ENCODE results near the gene GABARAP.

The GABARAP gene

DNA sequence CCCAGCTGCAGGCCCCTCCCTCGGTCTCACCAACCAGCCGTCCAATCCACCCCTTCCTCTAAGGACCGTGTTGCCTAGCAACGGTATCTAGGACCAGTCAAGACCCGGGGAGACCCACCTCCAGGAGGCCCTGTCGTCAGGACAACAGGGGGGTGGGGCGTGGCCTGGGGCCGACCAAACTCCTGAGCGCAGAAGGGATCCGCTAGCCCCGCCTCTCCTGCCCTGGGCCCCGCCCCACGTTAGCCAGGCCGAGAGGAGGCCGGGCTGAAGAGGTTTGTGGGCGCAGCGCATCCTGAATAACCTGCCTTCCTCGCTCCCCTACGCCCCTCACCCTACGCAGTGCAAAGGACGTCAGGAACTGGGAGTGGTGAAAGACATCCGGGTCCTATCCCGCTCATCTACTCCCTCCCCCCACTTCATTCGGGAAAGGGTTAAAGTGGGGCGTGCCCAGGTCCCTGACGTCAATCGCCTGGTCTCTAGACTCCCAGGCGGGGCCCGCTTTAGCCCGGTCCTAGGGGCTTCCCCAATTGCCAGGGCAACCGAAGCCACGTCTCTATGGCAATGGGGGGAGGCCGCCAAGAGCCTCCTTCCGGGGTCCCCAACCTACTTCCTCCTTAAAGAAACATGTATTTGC is 37.3 kb downstream of the GABARAP start:
- DNase-seq = peak; percentile 92

DNA sequence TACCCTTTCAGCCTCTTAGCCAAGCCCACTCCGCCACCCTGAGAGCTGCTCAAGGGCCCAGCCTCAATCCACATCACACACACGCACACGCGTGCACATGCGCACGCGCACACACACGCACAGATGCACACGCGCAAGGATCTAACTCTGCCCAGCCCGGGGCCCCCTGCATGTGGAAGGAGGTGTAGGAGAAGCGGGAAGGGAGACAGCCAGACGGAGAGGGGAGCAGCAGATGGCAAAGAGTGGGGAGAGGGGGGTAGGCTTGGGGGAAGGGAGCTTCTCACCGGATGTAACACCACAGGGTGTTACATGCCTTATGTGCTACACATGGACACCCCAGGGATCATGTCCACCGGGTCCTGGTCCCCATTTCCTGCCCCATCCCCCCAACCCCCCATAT is 37.9 kb downstream of the GABARAP start:
- no peak for DNase-seq

DNA sequence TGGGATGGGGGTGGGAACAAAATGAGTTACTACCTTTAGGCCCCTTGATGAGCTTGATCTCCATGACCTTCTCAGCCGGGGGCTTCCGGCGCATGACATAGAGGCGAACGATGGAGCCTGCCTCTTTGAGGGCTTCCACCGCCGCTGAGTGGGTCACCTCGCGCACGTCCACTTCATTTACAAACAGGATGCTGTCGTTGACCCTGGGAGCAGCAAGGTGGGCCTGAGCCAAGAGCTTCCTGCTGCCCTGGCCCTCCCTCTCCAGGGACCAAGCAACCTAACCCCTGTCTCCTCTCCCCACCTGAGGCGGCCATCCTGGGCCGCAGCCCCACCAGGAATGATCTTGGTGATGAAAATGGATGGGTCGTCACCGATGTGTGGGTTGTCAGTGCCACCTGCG is 38.9 kb downstream of the GABARAP start:
- no peak for DNase-seq

DNA sequence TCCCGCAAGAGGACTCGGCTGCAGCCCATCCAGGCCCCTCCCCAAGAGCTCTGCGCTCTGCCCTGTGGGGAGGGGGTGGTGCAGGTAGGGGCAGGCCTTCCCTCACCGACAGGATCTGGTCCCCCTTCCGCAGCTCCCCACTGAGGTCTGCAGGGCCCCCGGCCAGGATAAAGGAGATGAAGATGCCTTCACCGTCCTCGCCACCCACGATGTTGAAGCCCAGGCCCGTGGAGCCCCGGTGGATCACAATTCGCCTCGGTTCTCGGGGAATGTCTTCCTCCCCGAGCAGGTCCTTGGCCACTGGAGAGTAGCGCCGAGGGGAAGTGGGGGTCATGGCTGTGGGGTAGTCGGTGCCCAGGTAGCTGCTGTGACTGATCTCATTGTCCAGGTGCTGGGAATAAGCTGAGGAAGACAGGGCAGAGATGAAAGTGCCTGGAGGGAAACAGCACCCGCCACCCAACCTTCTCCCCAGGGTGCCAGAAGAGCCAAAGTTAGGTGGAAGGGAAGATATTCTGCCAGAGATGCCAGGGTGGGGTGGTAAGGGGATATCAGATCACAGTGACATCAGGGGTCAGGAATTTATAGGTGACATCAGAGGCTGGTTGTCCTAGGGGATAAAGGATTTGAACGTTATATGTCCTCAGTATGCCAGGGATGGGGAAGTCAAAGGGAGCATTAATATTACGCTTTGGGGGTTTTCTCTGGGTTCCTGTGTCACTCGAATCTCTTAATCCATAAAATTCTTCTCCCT is 45.4 kb downstream of the GABARAP start:
- no peak for DNase-seq

DNA sequence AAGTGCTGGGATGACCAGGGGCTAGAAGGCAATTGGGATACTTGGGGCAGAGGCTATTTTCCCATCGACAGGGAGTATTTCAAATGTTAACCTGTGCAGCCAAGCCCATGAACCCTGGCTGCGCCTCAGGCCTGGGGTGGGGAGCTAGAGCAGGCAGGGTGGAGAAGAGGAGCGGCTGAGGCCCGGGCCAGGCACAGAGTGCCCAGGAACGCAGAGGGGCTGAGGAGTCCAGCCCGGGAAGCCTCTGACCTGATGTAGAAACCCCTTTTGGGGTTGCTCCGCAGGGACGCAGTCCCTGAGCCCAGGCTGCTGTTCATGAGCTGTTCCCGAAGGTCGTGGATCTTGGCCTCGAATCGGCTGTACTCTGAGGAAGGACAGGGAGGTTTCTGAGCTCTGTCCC is 46.3 kb downstream of the GABARAP start:
- no peak for DNase-seq

DNA sequence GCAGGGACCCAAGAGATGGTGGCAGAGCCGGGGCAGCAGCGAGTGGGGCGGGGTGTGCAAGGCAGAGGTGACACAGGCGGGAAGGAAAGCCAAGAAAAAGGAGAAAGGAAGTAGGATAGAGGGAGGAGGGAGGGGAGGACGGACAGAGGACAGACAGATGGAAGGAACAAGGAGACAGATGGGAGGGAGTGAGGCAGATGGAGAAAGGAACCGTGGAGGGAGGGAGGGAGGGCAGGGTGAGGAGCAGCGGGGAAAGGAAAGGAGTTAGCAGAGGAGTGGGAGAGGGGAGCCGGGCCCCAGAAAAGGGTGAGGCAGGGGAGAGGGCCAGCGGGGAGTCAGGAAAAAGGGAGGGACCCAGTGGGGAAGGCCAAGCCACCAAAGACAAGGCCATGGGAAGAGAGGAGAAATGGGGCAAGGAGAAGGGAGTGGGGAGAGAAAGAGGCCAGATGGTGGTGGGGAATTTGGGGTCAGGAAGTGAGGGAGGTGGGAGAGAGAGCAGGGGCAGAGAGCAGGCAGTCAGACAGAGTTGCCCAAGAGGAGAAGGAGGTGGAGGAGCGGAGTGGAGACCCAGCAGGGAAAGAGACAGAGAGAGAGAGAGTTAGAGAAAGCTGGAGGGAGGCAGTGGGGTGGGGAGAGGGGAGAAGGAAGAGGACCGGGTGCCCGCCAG is 49.8 kb downstream of the GABARAP start:
- no peak for DNase-seq

DNA sequence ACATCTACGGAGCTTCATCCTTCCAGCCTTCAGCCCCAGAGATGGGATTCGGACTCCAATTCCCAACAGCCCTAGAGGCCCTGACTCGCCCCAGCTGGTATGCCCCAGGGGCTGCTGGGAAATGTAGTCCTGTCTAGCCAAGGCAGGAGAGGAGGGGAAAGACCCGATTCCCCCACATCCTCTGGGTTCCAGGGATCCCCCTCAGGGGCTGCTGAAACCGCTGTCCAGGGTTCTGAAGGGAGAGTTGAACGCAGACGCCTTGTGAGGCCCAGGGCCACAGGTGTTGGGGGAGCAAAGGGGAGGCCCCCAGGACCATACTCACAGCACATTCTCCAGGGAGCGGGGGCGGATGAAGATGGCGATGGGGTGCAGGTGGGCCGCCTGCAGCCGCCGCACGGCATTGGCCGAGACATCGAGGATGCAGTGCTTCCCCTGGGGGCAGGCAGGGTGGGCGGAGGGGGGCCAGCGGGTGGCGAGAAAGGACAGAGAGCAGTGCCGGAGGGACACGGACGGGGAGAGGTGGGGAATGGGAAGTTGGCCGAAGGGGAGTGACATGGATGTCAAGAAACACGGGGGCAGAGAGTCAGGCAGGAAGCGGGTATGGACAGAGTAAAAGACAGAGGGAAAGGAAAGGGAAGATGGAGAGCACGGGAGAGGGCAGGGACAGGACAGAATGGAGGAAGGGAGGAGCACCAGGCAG is 50.5 kb downstream of the GABARAP start:
- no peak for DNase-seq

DNA sequence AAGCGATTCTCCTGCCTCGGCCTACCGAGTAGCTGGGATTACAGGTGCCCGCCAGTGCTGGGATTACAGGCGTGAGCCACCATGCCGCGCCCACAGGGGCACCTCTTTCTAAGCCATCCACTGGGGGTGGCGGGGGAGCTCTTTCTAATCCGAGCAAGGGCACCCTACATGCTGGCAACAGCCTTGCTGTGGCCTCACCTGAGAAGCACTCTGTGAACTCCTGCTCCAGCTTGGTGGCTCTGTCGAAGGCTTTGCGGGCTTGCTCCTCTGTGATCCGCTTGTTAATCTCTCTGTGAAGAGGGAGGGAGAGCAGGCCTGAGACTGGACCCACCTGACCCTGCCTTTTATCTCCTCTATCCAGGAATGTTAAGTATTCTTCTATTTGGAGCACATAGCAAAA is 51.2 kb downstream of the GABARAP start:
- no peak for DNase-seq

DNA sequence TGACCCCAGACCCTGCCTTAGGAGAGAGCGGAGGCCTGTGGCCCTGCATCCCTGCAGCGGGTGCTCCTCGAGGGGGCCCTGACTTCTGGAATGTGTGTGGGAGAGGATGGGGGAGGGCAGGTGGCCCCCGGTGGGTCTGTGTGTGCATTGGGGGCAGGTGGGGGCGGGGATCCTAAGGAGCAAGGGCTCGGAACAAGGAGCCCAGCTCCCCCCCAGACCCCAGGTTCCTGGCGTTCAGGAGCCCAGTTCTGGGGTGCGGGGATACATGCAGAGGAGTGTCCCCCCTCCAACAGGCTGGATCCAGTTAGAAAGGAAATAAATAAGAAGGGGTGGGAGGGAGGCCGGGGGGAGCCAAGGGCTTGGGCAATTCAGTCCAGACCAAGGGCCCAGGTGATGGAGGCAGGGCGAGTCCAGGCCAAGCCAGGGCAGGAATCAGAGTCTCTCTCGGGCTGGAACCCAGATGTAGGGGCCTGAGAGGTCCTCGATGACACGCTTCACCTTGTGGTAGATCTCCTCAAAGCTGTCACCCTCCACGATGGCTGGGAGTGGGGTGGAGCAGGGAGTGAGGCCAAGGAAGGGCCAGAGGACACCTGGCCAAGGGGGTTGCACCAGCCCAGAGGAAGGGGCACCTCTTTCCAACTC is 51.9 kb downstream of the GABARAP start:
- DNase-seq = no peak

Data from activated naive CD4-positive, alpha-beta T cell treated with Interleukin-2 at 50 U/mL for 16 hours (primary cell).